HG03175 (cell line): ENCODE measurements around the gene DOK1.
"Not testable (repeated sequence)": the region's sequence is repeated elsewhere in the genome, so short reads cannot be mapped to it uniquely, and the experiment has no call there.

Source experiments
- ATAC-seq: cut with Tn5 transposase; IDR thresholded peaks from one replicate; pipeline ENCODE4 v1.9.1; 2021; ENCODE audit warnings: mild to moderate bottlenecking, moderate library complexity; ENCODE audit not compliant: unreplicated experiment

Gene DOK1

GRCh38 chr2:74548285-74548899 lies 6.1 kb upstream of the DOK1 start:
- ATAC-seq: no peak

GRCh38 chr2:74548900-74549826 lies 5.4 kb upstream of the DOK1 start:
- no peak for ATAC-seq

- no peak for ATAC-seq
These were observed 4.3 kb upstream of the DOK1 start for GRCh38 chr2:74550231-74550630.

- ATAC-seq: no peak
These were observed 3.0 kb upstream of the DOK1 start for GRCh38 chr2:74551530-74551929.

GRCh38 chr2:74551942-74552913 lies 2.3 kb upstream of the DOK1 start:
- no peak for ATAC-seq

GRCh38 chr2:74552914-74553811 lies 1.4 kb upstream of the DOK1 start:
- ATAC-seq: no peak

- ATAC-seq: peak; percentile 61
These were observed 456 bp downstream of the DOK1 start for GRCh38 chr2:74554820-74555531.

GRCh38 chr2:74555610-74556103 lies 1.1 kb downstream of the DOK1 start:
- ATAC-seq: no peak

GRCh38 chr2:74556159-74556558 lies 1.6 kb downstream of the DOK1 start:
- ATAC-seq: no peak

GRCh38 chr2:74556831-74557370 lies 2.4 kb downstream of the DOK1 start:
- ATAC-seq: no peak

GRCh38 chr2:74558284-74559230 lies 4.0 kb downstream of the DOK1 start:
- ATAC-seq: no peak

- ATAC-seq: no peak
These were observed 5.4 kb downstream of the DOK1 start for GRCh38 chr2:74559912-74560311.

GRCh38 chr2:74560591-74560990 lies 6.1 kb downstream of the DOK1 start:
- no peak for ATAC-seq

GRCh38 chr2:74561022-74561421 lies 6.5 kb downstream of the DOK1 start:
- ATAC-seq: not testable (repeated sequence)

- no peak for ATAC-seq
These were observed 7.7 kb downstream of the DOK1 start for GRCh38 chr2:74562126-74562775.

- no peak for ATAC-seq
These were observed 9.7 kb downstream of the DOK1 start for GRCh38 chr2:74564222-74564621.

- ATAC-seq: no peak
These were observed 11.7 kb downstream of the DOK1 start for GRCh38 chr2:74566076-74566753.
